ENCODE data around the gene CDC37.
"Not testable (repeated sequence)": the region's sequence is repeated elsewhere in the genome, so short reads cannot be mapped to it uniquely, and the experiment has no call there.

Gene CDC37

GRCh38 chr19:10419646-10420443 lies 16.5 kb upstream of the CDC37 start:
- DNase-seq, result no peak

GRCh38 chr19:10419200-10419645 lies 15.9 kb upstream of the CDC37 start:
- no peak for DNase-seq

GRCh38 chr19:10418485-10419199 lies 15.3 kb upstream of the CDC37 start:
- no peak for DNase-seq

- no peak for DNase-seq
These were observed 14.8 kb upstream of the CDC37 start for GRCh38 chr19:10418235-10418484.

- no peak for DNase-seq
These were observed 14.3 kb upstream of the CDC37 start for GRCh38 chr19:10417541-10418234.

GRCh38 chr19:10416380-10417257 lies 13.3 kb upstream of the CDC37 start:
- DNase-seq, result peak; percentile 91

GRCh38 chr19:10416083-10416379 lies 12.7 kb upstream of the CDC37 start:
- DNase-seq, result no peak

- DNase-seq, result no peak
These were observed 9.1 kb upstream of the CDC37 start for GRCh38 chr19:10412257-10412977.

- DNase-seq, result not testable (repeated sequence)
These were observed 7.9 kb upstream of the CDC37 start for GRCh38 chr19:10411224-10411623.

GRCh38 chr19:10408511-10409283 lies 5.4 kb upstream of the CDC37 start:
- DNase-seq, result no peak

- DNase-seq, result no peak
These were observed 3.8 kb upstream of the CDC37 start for GRCh38 chr19:10407096-10407495.

GRCh38 chr19:10406191-10406590 lies 2.8 kb upstream of the CDC37 start:
- no peak for DNase-seq

- no peak for DNase-seq
These were observed 1.8 kb upstream of the CDC37 start for GRCh38 chr19:10404888-10405820.

- no peak for DNase-seq
These were observed 802 bp downstream of the CDC37 start for GRCh38 chr19:10402441-10403038.

GRCh38 chr19:10399878-10400277 lies 3.5 kb downstream of the CDC37 start:
- no peak for DNase-seq

- not testable (repeated sequence) for DNase-seq
These were observed 4.0 kb downstream of the CDC37 start for GRCh38 chr19:10399340-10399739.

- no peak for DNase-seq
These were observed 4.5 kb downstream of the CDC37 start for GRCh38 chr19:10398819-10399218.

- no peak for DNase-seq
These were observed 7.4 kb downstream of the CDC37 start for GRCh38 chr19:10395917-10396316.

GRCh38 chr19:10395436-10395835 lies 7.9 kb downstream of the CDC37 start:
- no peak for DNase-seq

- DNase-seq, result no peak
These were observed 8.3 kb downstream of the CDC37 start for GRCh38 chr19:10395003-10395402.

Measured in activated CD4-positive, alpha-beta T cell treated with anti-CD3 and anti-CD28 coated beads for 1 hour (primary cell).